OCI-LY7 (cell line): ENCODE results near the gene GLIPR1L2. TPM values are rescaled to one million over a fixed set of nuclear protein-coding genes. Genes with fewer than 3 reads are reported as not detected.
A peak's percentile ranks its signal among the peaks of the same experiment; 100 is the strongest.

Experiments
- BruUV-seq: library from RNA; stranded (reverse); fragments of 400-500 nt; replicated peaks from 2 replicates; lab custom pipeline; 2021; lab: Mats Ljungman, UMichigan
- CTCF ChIA-PET: fragments of 300-600 bp; sonication (Branson Sonifier 250); formaldehyde crosslinking; loops from one replicate; lab custom pipeline; 2022; ENCODE audit warnings: antibody characterized with exemption; ENCODE audit not compliant: unreplicated experiment; lab: Charles Lee
- POLR2A ChIA-PET: fragments of 300-600 bp; sonication (Branson Sonifier 250); formaldehyde crosslinking; loops from one replicate; lab custom pipeline; 2022; ENCODE audit warnings: antibody characterized with exemption; lab: Charles Lee
- DNase-seq: peaks from one replicate; pipeline ENCODE4 v3.0.0-alpha.2; 2015; ENCODE audit warnings: low spot score
- H2AFZ ChIP-seq: fragments of 200-600 bp; sonication (generic), shearing (Covaris generic); 2 replicates; pipeline ENCODE4 v1.6.1; 2014; ENCODE audit warnings: mild to moderate bottlenecking, antibody characterized with exemption, low read length, moderate library complexity
- H3K27ac ChIP-seq: fragments of 200-600 bp; sonication (generic); 2 replicates; pipeline ENCODE4 v1.5.1; 2014; ENCODE audit warnings: mixed run types, low read depth, mild to moderate bottlenecking, moderate library complexity, low read length, inconsistent platforms; ENCODE audit not compliant: poor library complexity, severe bottlenecking
- H3K36me3 ChIP-seq: fragments of 200-600 bp; sonication (generic); 2 replicates; pipeline ENCODE4 v1.6.1; 2014; ENCODE audit warnings: mild to moderate bottlenecking, antibody characterized with exemption, low read length, moderate library complexity, mixed read lengths; ENCODE audit not compliant: insufficient read depth
- H3K4me1 ChIP-seq: fragments of 200-600 bp; sonication (generic); 2 replicates; pipeline ENCODE4 v1.5.1; 2014; ENCODE audit warnings: mild to moderate bottlenecking, low read length; ENCODE audit not compliant: insufficient read depth, poor library complexity, severe bottlenecking
- H3K4me2 ChIP-seq: fragments of 200-600 bp; sonication (generic); 2 replicates; pipeline ENCODE4 v1.6.1; 2014; ENCODE audit warnings: mild to moderate bottlenecking, low read length
- H3K4me3 ChIP-seq: fragments of 200-600 bp; sonication (generic); 2 replicates; pipeline ENCODE4 v1.5.1; 2014; ENCODE audit warnings: mild to moderate bottlenecking, low read depth, low read length; ENCODE audit not compliant: poor library complexity, severe bottlenecking
- H3K79me2 ChIP-seq: fragments of 200-600 bp; sonication (generic); 2 replicates; pipeline ENCODE4 v1.6.1; 2016; ENCODE audit warnings: low read depth, mild to moderate bottlenecking, low read length, moderate library complexity, mixed read lengths; ENCODE audit not compliant: insufficient read depth
- H3K9me2 ChIP-seq: fragments of 200-600 bp; sonication (generic); 2 replicates; pipeline ENCODE4 v1.6.1; 2016; ENCODE audit warnings: mild to moderate bottlenecking, low read length, mixed read lengths; ENCODE audit not compliant: insufficient read depth
- H3K9me3 ChIP-seq: fragments of 200-600 bp; sonication (generic); 2 replicates; pipeline ENCODE4 v1.6.1; 2014; ENCODE audit warnings: mild to moderate bottlenecking, mixed run types, low read length, mixed read lengths
- H4K20me1 ChIP-seq: fragments of 200-600 bp; sonication (generic); 2 replicates; pipeline ENCODE4 v1.6.1; 2014; ENCODE audit warnings: mild to moderate bottlenecking, antibody characterized with exemption, low read length, moderate library complexity, mixed read lengths; ENCODE audit not compliant: insufficient read depth
- EZH2phosphoT487 ChIP-seq: fragments of 200-600 bp; sonication (generic); IDR thresholded peaks from 2 replicates; pipeline ENCODE4 v1.6.1; 2018; ENCODE audit warnings: low read depth, borderline replicate concordance, mild to moderate bottlenecking, mixed run types, antibody characterized with exemption, low read length, moderate library complexity, mixed read lengths
- intact Hi-C: fragments of 100-400 bp; cut with micrococcal nuclease; formaldehyde crosslinking; loops from one replicate; pipeline ENCODE4 v1.10.0; 2022; ENCODE audit not compliant: unreplicated experiment
- total RNA-seq, 2 experiments: library from RNA; depleted of rRNA in 1 of 2; stranded (reverse); fragments of >200 nt in 1 of 2; shearing (Covaris generic) in 1 of 2; gene quantifications; 2 replicates each; pipeline ENCODE4 v1.2.3, GENCODE V29; 2014 to 2022
- TF ChIP-seq, protein P1 (sequence below): fragments of 200-600 bp; sonication (generic); conservative IDR thresholded peaks from 2 replicates; pipeline ENCODE4 v1.5.1; 2014; ENCODE audit warnings: mild to moderate bottlenecking, antibody characterized with exemption, low read length, moderate library complexity, mixed read lengths

GLIPR1L2 gene
- total RNA-seq, 2 experiments from 2014 or later: not detected

DNA sequence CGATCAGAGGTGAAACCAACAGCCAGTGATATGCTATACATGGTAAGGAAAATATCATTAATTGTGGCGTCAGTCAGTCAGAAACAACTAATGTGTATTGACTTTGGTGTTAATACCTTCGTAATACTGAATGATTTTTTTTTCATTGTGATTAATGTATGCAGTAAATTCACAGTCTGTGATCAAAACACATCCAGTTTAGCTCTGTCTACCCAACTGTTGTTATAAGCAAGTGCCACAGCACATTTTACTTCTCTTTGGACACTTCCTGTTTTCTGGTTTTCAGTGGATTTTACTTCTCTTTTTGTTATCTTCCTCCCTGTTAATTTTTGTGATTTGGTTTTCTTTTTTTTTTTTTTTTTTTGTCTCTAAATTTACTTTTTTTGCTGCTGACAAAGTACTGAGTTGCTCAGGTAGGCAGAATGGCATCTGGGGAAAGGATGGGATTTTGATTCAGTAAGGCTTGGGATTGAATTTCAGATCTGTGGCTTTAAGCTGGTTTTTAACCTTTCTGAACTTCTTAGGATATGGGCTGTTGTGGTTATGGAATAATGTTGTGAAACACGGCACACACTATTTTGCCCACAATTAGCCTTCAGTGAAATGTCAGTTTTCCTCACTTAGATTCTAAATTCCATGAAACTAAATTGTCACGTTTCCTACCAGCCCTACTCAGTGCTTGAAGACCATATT, 90.3 kb downstream of the GLIPR1L2 start:
- H3K4me2 ChIP-seq: peak overlapping the region; percentile 76
- TF ChIP-seq, protein P1, sequence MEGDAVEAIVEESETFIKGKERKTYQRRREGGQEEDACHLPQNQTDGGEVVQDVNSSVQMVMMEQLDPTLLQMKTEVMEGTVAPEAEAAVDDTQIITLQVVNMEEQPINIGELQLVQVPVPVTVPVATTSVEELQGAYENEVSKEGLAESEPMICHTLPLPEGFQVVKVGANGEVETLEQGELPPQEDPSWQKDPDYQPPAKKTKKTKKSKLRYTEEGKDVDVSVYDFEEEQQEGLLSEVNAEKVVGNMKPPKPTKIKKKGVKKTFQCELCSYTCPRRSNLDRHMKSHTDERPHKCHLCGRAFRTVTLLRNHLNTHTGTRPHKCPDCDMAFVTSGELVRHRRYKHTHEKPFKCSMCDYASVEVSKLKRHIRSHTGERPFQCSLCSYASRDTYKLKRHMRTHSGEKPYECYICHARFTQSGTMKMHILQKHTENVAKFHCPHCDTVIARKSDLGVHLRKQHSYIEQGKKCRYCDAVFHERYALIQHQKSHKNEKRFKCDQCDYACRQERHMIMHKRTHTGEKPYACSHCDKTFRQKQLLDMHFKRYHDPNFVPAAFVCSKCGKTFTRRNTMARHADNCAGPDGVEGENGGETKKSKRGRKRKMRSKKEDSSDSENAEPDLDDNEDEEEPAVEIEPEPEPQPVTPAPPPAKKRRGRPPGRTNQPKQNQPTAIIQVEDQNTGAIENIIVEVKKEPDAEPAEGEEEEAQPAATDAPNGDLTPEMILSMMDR: no peak
- TF ChIP-seq EZH2phosphoT487: no peak
- H4K20me1 ChIP-seq: no peaks in the 10 kb centered on the region
- peaks cover 64% of the 10 kb centered on the region for H3K4me1 ChIP-seq
- H3K9me2 ChIP-seq: no peaks in the 10 kb centered on the region
- peak; percentile 57 for DNase-seq
- intact Hi-C loops: loop anchor here (2.0 to 5.0 kb wide), 2 partner anchors 30 to 866 kb away; partner anchors contain the start of genes BBS10 and KRR1
- H3K36me3 ChIP-seq: no peaks in the 10 kb centered on the region
- ChIA-PET POLR2A (interaction anchor here (0.6 to 6.0 kb wide), 19 partner anchors 10 to 1713 kb away, joined by 3 to 36 read pairs (median 5); partner anchors contain the start of gene KRR1), CTCF (interaction anchor here (1.8 kb wide), 1 partner anchor 9 kb away, joined by 7 read pairs; no protein-coding TSS in a partner anchor)
- no peaks in the 10 kb centered on the region for H3K79me2 ChIP-seq
- H3K9me3 ChIP-seq: no peaks in the 10 kb centered on the region
- H2AFZ ChIP-seq: peak overlapping the region; percentile 97
- H3K27ac ChIP-seq: peak overlapping the region; percentile 62
- BruUV-seq: TSS peak; percentile 58
- H3K4me3 ChIP-seq: peak overlapping the region; percentile 64

DNA sequence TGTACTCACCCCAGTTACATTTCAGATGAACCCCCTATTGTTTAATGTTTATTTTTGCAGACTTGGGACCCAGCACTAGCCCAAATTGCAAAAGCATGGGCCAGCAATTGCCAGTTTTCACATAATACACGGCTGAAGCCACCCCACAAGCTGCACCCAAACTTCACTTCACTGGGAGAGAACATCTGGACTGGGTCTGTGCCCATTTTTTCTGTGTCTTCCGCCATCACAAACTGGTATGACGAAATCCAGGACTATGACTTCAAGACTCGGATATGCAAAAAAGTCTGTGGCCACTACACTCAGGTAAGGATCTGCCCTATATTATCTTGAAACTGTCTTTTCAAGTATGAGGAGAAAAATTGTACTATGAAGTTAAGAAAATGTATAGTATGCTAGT, 90.9 kb downstream of the GLIPR1L2 start:
- Histone ChIP-seq H2AFZ (peak overlapping the region; percentile 97), H3K4me1 (peaks cover 64% of the 10 kb centered on the region), H3K4me3 (peak overlapping the region; percentile 64), H3K9me2 (no peaks in the 10 kb centered on the region), H4K20me1 (no peaks in the 10 kb centered on the region), H3K4me2 (peak overlapping the region; percentile 76), H3K36me3 (no peaks in the 10 kb centered on the region), H3K9me3 (no peaks in the 10 kb centered on the region), H3K27ac (peak overlapping the region; percentile 62), H3K79me2 (no peaks in the 10 kb centered on the region)
- intact Hi-C loops: loop anchor here (2.0 to 5.0 kb wide), 2 partner anchors 29 to 866 kb away; partner anchors contain the start of genes BBS10 and KRR1
- ChIA-PET POLR2A (interaction anchor here (0.6 to 6.0 kb wide), 11 partner anchors 11 to 1389 kb away, joined by 3 to 36 read pairs (median 5); partner anchors contain the start of gene KRR1), CTCF (interaction anchor here (1.8 kb wide), 1 partner anchor 10 kb away, joined by 7 read pairs; no protein-coding TSS in a partner anchor)
- no TSS peak for BruUV-seq
- DNase-seq: peak; percentile 24
- TF ChIP-seq, protein P1: no peak
- no peak for TF ChIP-seq EZH2phosphoT487

Other genes with a start within 250 kb of the GLIPR1L2 start
- gene KCNC2, start 181.2 kb upstream of the GLIPR1L2 start, total RNA-seq (2014; rRNA removed; shearing (Covaris generic)): not detected in 2 replicates
- gene KCNC2, start 181.2 kb upstream of the GLIPR1L2 start, total RNA-seq (2022): not detected in 2 replicates
- gene CAPS2, start 60.8 kb upstream of the GLIPR1L2 start, total RNA-seq (2014; rRNA removed; shearing (Covaris generic)): not detected in 2 replicates
- gene CAPS2, start 60.8 kb upstream of the GLIPR1L2 start, total RNA-seq (2022): not detected in 2 replicates
- not detected in 2 replicates for gene GLIPR1L1, start 56.4 kb upstream of the GLIPR1L2 start, total RNA-seq (2014; rRNA removed; shearing (Covaris generic))
- not detected in 2 replicates for gene GLIPR1L1, start 56.4 kb upstream of the GLIPR1L2 start, total RNA-seq (2022)
- 2.8 and 3.4 TPM in 2 replicates for gene GLIPR1, start 89.7 kb downstream of the GLIPR1L2 start, total RNA-seq (2014; rRNA removed; shearing (Covaris generic))
- gene GLIPR1, start 89.7 kb downstream of the GLIPR1L2 start, total RNA-seq (2022): 3.3 and 4.6 TPM in 2 replicates
- 27.6 and 44.0 TPM in 2 replicates for gene KRR1, start 120.5 kb downstream of the GLIPR1L2 start, total RNA-seq (2014; rRNA removed; shearing (Covaris generic))
- gene KRR1, start 120.5 kb downstream of the GLIPR1L2 start, total RNA-seq (2022): 78.0 and 81.7 TPM in 2 replicates